PC-9 (cell line): ENCODE measurements around the gene TP53BP1. TPM values are rescaled to one million over a fixed set of nuclear protein-coding genes. Genes with fewer than 3 reads are reported as not detected.

Experiments used
- BruUV-seq: library from RNA; stranded (reverse); fragments of 400-500 nt; replicated peaks from 2 replicates; lab custom pipeline; 2021; lab: Mats Ljungman, UMichigan
- CTCF ChIA-PET: fragments of 300-600 bp; sonication (Branson Sonifier 250); formaldehyde crosslinking; loops from one replicate; lab custom pipeline; 2022; ENCODE audit warnings: antibody characterized with exemption; lab: Charles Lee
- POLR2A ChIA-PET: fragments of 300-600 bp; sonication (Branson Sonifier 250); formaldehyde crosslinking; loops from one replicate; lab custom pipeline; 2022; ENCODE audit warnings: antibody characterized with exemption; ENCODE audit not compliant: unreplicated experiment; lab: Charles Lee
- DNase-seq, 2 experiments: peaks; one replicate each; pipeline versions ENCODE4 v3.0.0 to v3.0.0-alpha.2; 2015 to 2022; ENCODE audit warnings: mixed read lengths in 1 of 2
- H2AFZ ChIP-seq: fragments of 200-600 bp; sonication (generic); 2 replicates; pipeline ENCODE4 v1.8.1; 2017; ENCODE audit warnings: antibody characterized with exemption
- H3F3A ChIP-seq: fragments of 200-600 bp; sonication (generic); 2 replicates; pipeline ENCODE4 v1.8.1; 2017; ENCODE audit warnings: antibody characterized with exemption, mild to moderate bottlenecking, low read depth; ENCODE audit not compliant: insufficient read depth
- H3K27ac ChIP-seq: fragments of 200-600 bp; sonication (generic); 2 replicates; pipeline ENCODE4 v1.6.1; 2016; ENCODE audit warnings: mixed run types
- H3K27me3 ChIP-seq: fragments of 200-600 bp; sonication (generic); 2 replicates; pipeline ENCODE4 v1.6.1; 2016; ENCODE audit warnings: low read depth, mixed run types; ENCODE audit not compliant: insufficient read depth
- H3K36me3 ChIP-seq: fragments of 200-600 bp; sonication (generic); 2 replicates; pipeline ENCODE4 v1.6.1; 2016; ENCODE audit warnings: low read depth, mixed run types
- H3K4me1 ChIP-seq: fragments of 200-600 bp; sonication (generic); replicated peaks from 2 replicates; pipeline ENCODE4 v1.6.1; 2016; ENCODE audit warnings: mixed run types; ENCODE audit not compliant: insufficient read depth
- H3K4me2 ChIP-seq: fragments of 200-600 bp; sonication (generic); 2 replicates; pipeline ENCODE4 v1.6.1; 2017; ENCODE audit warnings: mixed run types
- H3K4me3 ChIP-seq: fragments of 200-600 bp; sonication (generic); 2 replicates; pipeline ENCODE4 v1.6.1; 2016; ENCODE audit warnings: mixed run types
- H3K79me2 ChIP-seq: fragments of 200-600 bp; sonication (generic); 2 replicates; pipeline ENCODE4 v1.6.1; 2017; ENCODE audit warnings: low read depth, mixed run types
- H3K9me2 ChIP-seq: fragments of 200-600 bp; sonication (generic); 2 replicates; pipeline ENCODE4 v1.8.1; 2017; ENCODE audit warnings: mild to moderate bottlenecking; ENCODE audit not compliant: insufficient read depth
- H3K9me3 ChIP-seq: fragments of 200-600 bp; sonication (generic); 2 replicates; pipeline ENCODE4 v1.8.1; 2016; ENCODE audit warnings: low read depth; ENCODE audit not compliant: insufficient read depth
- H4K20me1 ChIP-seq: fragments of 200-600 bp; sonication (generic); 2 replicates; pipeline ENCODE4 v1.8.1; 2017; ENCODE audit not compliant: insufficient read depth
- CTCF ChIP-seq: fragments of 200-600 bp; sonication (generic); conservative IDR thresholded peaks from 2 replicates; pipeline ENCODE4 v1.6.1; 2017; ENCODE audit warnings: mixed run types, antibody characterized with exemption, mild to moderate bottlenecking, moderate library complexity
- EZH2 ChIP-seq: fragments of 200-600 bp; sonication (generic); IDR thresholded peaks from 2 replicates; pipeline ENCODE4 v1.8.0; 2017; ENCODE audit warnings: antibody characterized with exemption, low read depth
- intact Hi-C: fragments of 100-400 bp; cut with micrococcal nuclease; formaldehyde crosslinking; loops from one replicate; pipeline ENCODE4 v1.10.0; 2022; ENCODE audit not compliant: unreplicated experiment
- total RNA-seq: library from RNA; stranded (reverse); gene quantifications from 2 replicates; pipeline ENCODE4 v1.2.3, GENCODE V29; 2021

TP53BP1 gene
- total RNA-seq, 1 experiment from 2014 or later: 66.8 TPM

DNA sequence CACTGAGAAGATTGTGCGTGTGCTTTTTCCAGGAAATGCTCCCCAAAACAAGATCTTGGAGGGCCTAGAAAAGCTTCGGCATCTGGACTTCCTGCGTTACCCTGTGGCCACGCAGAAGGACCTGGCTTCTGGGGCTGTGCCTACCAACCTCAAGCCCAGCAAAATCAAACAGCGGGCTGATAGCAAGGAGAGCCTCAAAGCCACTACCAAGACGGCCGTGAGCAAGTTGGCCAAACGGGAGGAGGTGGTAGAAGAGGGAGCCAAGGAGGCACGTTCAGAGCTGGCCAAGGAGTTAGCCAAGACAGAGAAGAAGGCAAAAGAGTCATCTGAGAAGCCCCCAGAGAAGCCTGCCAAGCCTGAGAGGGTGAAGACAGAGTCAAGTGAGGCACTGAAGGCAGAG, 29.3 kb upstream of the TP53BP1 start:
- Histone ChIP-seq H2AFZ (no peak overlapping the region), H3K4me1 (no peaks in the 10 kb centered on the region; the same call in 1 of the 2 replicates), H3K9me3 (no peaks in the 10 kb centered on the region), H3K4me2 (no peak overlapping the region), H3F3A (no peaks in the 10 kb centered on the region), H3K4me3 (no peak overlapping the region), H3K79me2 (no peaks in the 10 kb centered on the region), H3K27ac (no peak overlapping the region), H4K20me1 (no peaks in the 10 kb centered on the region), H3K36me3 (no peaks in the 10 kb centered on the region), H3K9me2 (no peaks in the 10 kb centered on the region), H3K27me3 (peaks cover 22% of the 10 kb centered on the region)
- no TSS peak for BruUV-seq
- TF ChIP-seq CTCF: no peak
- no peak for TF ChIP-seq EZH2
- no peak for DNase-seq
- intact Hi-C loops: no loop called here
- POLR2A ChIA-PET: no interaction called here
- CTCF ChIA-PET: interaction anchor here (0.6 kb wide), 1 partner anchor 24 kb away, joined by 4 read pairs; no protein-coding TSS in a partner anchor

DNA sequence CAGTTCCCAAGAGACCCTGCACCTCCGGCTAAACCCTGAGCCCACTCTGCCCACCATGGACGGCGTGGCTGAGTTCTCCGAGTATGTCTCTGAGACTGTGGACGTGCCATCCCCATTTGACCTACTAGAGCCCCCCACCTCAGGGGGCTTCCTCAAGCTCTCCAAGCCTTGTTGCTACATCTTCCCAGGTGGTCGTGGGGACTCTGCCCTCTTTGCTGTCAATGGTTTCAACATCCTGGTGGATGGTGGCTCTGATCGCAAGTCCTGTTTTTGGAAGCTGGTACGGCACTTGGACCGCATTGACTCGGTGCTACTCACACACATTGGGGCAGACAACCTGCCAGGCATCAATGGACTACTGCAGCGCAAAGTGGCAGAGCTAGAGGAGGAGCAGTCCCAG, 28.5 kb upstream of the TP53BP1 start:
- Histone ChIP-seq H3K4me2 (no peak overlapping the region), H3K27ac (no peak overlapping the region), H3K36me3 (no peaks in the 10 kb centered on the region), H4K20me1 (no peaks in the 10 kb centered on the region), H3K79me2 (no peaks in the 10 kb centered on the region), H3K9me2 (no peaks in the 10 kb centered on the region), H3K4me3 (no peak overlapping the region), H2AFZ (no peak overlapping the region), H3K27me3 (peaks cover 22% of the 10 kb centered on the region), H3K9me3 (no peaks in the 10 kb centered on the region), H3F3A (no peaks in the 10 kb centered on the region), H3K4me1 (no peaks in the 10 kb centered on the region; the same call in 1 of the 2 replicates)
- no peak for DNase-seq
- ChIA-PET CTCF (no interaction called here), POLR2A (interaction anchor here (0.6 kb wide), 1 partner anchor 226 kb away, joined by 16 read pairs; no protein-coding TSS in a partner anchor)
- TF ChIP-seq EZH2: no peak
- no peak for TF ChIP-seq CTCF
- intact Hi-C loops: no loop called here
- BruUV-seq: no TSS peak

DNA sequence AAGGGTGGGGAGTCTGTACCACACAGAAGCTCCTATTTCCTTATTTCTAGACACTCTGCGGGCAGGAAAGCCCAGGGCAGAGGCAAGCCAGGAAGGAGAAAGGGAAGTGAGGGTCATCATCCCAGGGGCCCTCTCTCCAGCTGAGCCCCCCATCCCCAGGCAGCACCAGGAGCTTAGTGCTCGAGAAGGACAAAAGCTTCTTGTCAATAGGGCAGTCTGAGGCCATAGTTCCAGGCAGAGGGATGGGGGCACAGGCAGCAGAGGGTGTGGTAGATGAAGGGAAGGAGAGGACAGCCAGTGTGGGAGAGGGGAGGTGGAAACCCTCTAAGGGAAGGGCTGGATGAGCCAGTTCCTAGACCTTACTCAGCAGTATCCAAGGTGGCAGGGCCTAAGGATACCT, 27.2 kb upstream of the TP53BP1 start:
- Histone ChIP-seq H3K4me3 (no peak overlapping the region), H3K4me2 (no peak overlapping the region), H3K36me3 (no peaks in the 10 kb centered on the region), H2AFZ (no peak overlapping the region), H3K9me3 (no peaks in the 10 kb centered on the region), H3K9me2 (no peaks in the 10 kb centered on the region), H3F3A (no peaks in the 10 kb centered on the region), H3K79me2 (no peaks in the 10 kb centered on the region), H3K27me3 (peaks cover 22% of the 10 kb centered on the region), H3K4me1 (no peaks in the 10 kb centered on the region), H4K20me1 (no peaks in the 10 kb centered on the region), H3K27ac (no peak overlapping the region)
- no peak for DNase-seq
- no TSS peak for BruUV-seq
- POLR2A ChIA-PET: interaction anchor here (0.6 kb wide), 1 partner anchor 149 kb away, joined by 4 read pairs; the partner anchor contains the start of genes TUBGCP4 and ZSCAN29
- intact Hi-C loops: no loop called here
- CTCF ChIA-PET: no interaction called here
- TF ChIP-seq EZH2 (no peak), CTCF (no peak)
